ENCODE measurements around the gene LMAN1. TPM values are rescaled to one million over a fixed set of nuclear protein-coding genes. Genes with fewer than 3 reads are reported as not detected.

Gene LMAN1
- total RNA-seq, 1 experiment from 2014 or later, result 73.7 TPM

- no peak for DNase-seq (ENCODE audit: low read depth, low spot score)
- Histone ChIP-seq H3K79me2 (ENCODE audit: insufficient read depth, low read length) (no peaks in the 10 kb centered on the region), H3K9me3 (ENCODE audit: control insufficient read depth in 1 of 2, insufficient read depth in 1 of 2, low read depth in 1 of 2, low read length in 2 of 2) (no peaks in the 10 kb centered on the region), H4K20me1 (ENCODE audit: insufficient read depth) (no peaks in the 10 kb centered on the region), H3K9me2 (ENCODE audit: insufficient read depth) (no peaks in the 10 kb centered on the region), H3K27me3 (ENCODE audit: insufficient read depth, low read length) (no peaks in the 10 kb centered on the region), H2AFZ (ENCODE audit: low read depth, low read length, poor library complexity, severe bottlenecking) (no peak overlapping the region), H3K27ac (ENCODE audit: low read depth, low read length) (no peak overlapping the region), H3K9ac (ENCODE audit: low read length) (no peak overlapping the region), H3K4me3 (replicated peaks in 1 of 2; ENCODE audit: low read depth in 1 of 2, low read length in 2 of 2) (no peak overlapping the region), H3K4me2 (ENCODE audit: low read length) (no peak overlapping the region), H3K4me1 (ENCODE audit: control insufficient read depth in 1 of 2, insufficient read depth in 2 of 2, low read length in 2 of 2) (no peaks in the 10 kb centered on the region), H3K36me3 (ENCODE audit: control insufficient read depth in 1 of 2, insufficient read depth in 2 of 2, low read length in 2 of 2) (no peaks in the 10 kb centered on the region)
- CTCF ChIA-PET, result no interaction called here
- POLR2A ChIA-PET, result no interaction called here
- RAD21 ChIA-PET (ENCODE audit: low non-redundant PET in 1 of 2, low total read pairs in 2 of 2, uncharacterized antibody in 2 of 2, unreplicated experiment in 2 of 2), result no interaction called here
- intact Hi-C loops (cut with micrococcal nuclease), result loop anchor here (5.0 kb wide), 4 partner anchors 43 to 633 kb away; partner anchors contain the start of gene LMAN1
- no peak for TF ChIP-seq POLR2A (IDR thresholded peaks at IDR 0.05; ENCODE audit: borderline replicate concordance, extremely low read depth, insufficient read depth, insufficient read length)
- no peak for TF ChIP-seq JUND (IDR thresholded peaks at IDR 0.05)
- TF ChIP-seq CBX3 (IDR thresholded peaks at IDR 0.05; ENCODE audit: low read depth), result no peak
- no peak for TF ChIP-seq TCF7L2 (IDR thresholded peaks at IDR 0.05; ENCODE audit: borderline replicate concordance, extremely low read depth, insufficient read depth, insufficient read length)
- TF ChIP-seq YY1 (IDR thresholded peaks at IDR 0.05; ENCODE audit: extremely low read depth, insufficient replicate concordance, low read depth, low read length), result no peak
- TF ChIP-seq EGR1 (IDR thresholded peaks at IDR 0.05; ENCODE audit: low read depth), result no peak
- no TSS peak for BruUV-seq (replicated peaks)
- no peak for ATAC-seq
Observed at GRCh38 chr18:59400407-59400806, 41.3 kb upstream of the LMAN1 start.

GRCh38 chr18:59395226-59396175 lies 36.4 kb upstream of the LMAN1 start:
- Histone ChIP-seq H4K20me1 (ENCODE audit: insufficient read depth) (no peaks in the 10 kb centered on the region), H3K79me2 (ENCODE audit: insufficient read depth, low read length) (no peaks in the 10 kb centered on the region), H3K4me2 (ENCODE audit: low read length) (no peak overlapping the region), H3K9me2 (ENCODE audit: insufficient read depth) (no peaks in the 10 kb centered on the region), H3K27ac (ENCODE audit: low read depth, low read length) (no peak overlapping the region), H2AFZ (ENCODE audit: low read depth, low read length, poor library complexity, severe bottlenecking) (no peak overlapping the region), H3K9me3 (ENCODE audit: control insufficient read depth in 1 of 2, insufficient read depth in 1 of 2, low read depth in 1 of 2, low read length in 2 of 2) (no peaks in the 10 kb centered on the region), H3K4me1 (ENCODE audit: control insufficient read depth in 1 of 2, insufficient read depth in 2 of 2, low read length in 2 of 2) (no peaks in the 10 kb centered on the region), H3K4me3 (replicated peaks in 1 of 2; ENCODE audit: low read depth in 1 of 2, low read length in 2 of 2) (no peak overlapping the region), H3K9ac (ENCODE audit: low read length) (no peak overlapping the region), H3K27me3 (ENCODE audit: insufficient read depth, low read length) (no peaks in the 10 kb centered on the region), H3K36me3 (ENCODE audit: control insufficient read depth in 1 of 2, insufficient read depth in 2 of 2, low read length in 2 of 2) (no peaks in the 10 kb centered on the region)
- no TSS peak for BruUV-seq (replicated peaks)
- intact Hi-C loops (cut with micrococcal nuclease), result no loop called here
- no peak for TF ChIP-seq MAX (IDR thresholded peaks at IDR 0.05)
- POLR2A ChIA-PET, result no interaction called here
- no peak for ATAC-seq
- RAD21 ChIA-PET (ENCODE audit: low non-redundant PET in 1 of 2, low total read pairs in 2 of 2, uncharacterized antibody in 2 of 2, unreplicated experiment in 2 of 2), result no interaction called here
- CTCF ChIA-PET, result no interaction called here
- no peak for DNase-seq (ENCODE audit: low read depth, low spot score)

Measured in HCT116 (cell line).